ENCODE measurements around the gene CIPC. TPM values are rescaled to one million over a fixed set of nuclear protein-coding genes. Genes with fewer than 3 reads are reported as not detected.
A peak's percentile ranks its signal among the peaks of the same experiment; 100 is the strongest.

The CIPC gene
- total and polyA plus RNA-seq, 2 of the 13 experiments (the other 11 are each of a cell fraction or from before 2014, with no cell fraction given) = 7.6 to 13.9 TPM

- no peak overlapping the region for H3K4me3 ChIP-seq (replicated peaks in 1 of 3; ENCODE audit: insufficient read depth in 1 of 3, low read depth in 2 of 3, low read length in 3 of 3)
- TSS peak; percentile 44 for BruUV-seq (replicated peaks)
- H3K27me3 ChIP-seq (ENCODE audit: control insufficient read depth in 1 of 2, insufficient read depth in 2 of 2, low read length in 2 of 2) = no peaks in the 10 kb centered on the region
- no peak overlapping the region for H3K9ac ChIP-seq (ENCODE audit: insufficient read depth, low read depth, low read length)
- no peaks in the 10 kb centered on the region for H3K79me2 ChIP-seq (ENCODE audit: insufficient read depth, low read length)
- intact Hi-C loops (cut with micrococcal nuclease; ENCODE audit: unreplicated experiment) (no loop called here), in situ Hi-C loops (cut with HindIII; ENCODE audit: extremely low pct_ligation_motif_present, low pct_unique_long_range_greater_than_20kb) (no loop called here)
- no peaks in the 10 kb centered on the region for H4K20me1 ChIP-seq (ENCODE audit: insufficient read depth, low read length)
- ChIA-PET CTCF (ENCODE audit: low intra/inter-chr PET ratio, low total read pairs) (no interaction called here), POLR2A (no interaction called here)
- TF ChIP-seq HNF4G (IDR thresholded peaks at IDR 0.05; ENCODE audit: borderline replicate concordance, low read depth, low read length) = no peak
- TF ChIP-seq HNF4G (CRISPR knock-in tag; IDR thresholded peaks at IDR 0.05; ENCODE audit: borderline replicate concordance, low read depth) = no peak
- TF ChIP-seq CSRNP1 (CRISPR knock-in tag; IDR thresholded peaks at IDR 0.05) = no peak
- TF ChIP-seq JUND (CRISPR knock-in tag; IDR thresholded peaks at IDR 0.05) = no peak
- TF ChIP-seq ZBTB7A (CRISPR knock-in tag; IDR thresholded peaks at IDR 0.05) = no peak
- no peak for TF ChIP-seq ZNF432 (CRISPR knock-in tag; IDR thresholded peaks at IDR 0.05; ENCODE audit: borderline replicate concordance)
- no peak for TF ChIP-seq ZNF367 (CRISPR knock-in tag; IDR thresholded peaks at IDR 0.05; ENCODE audit: borderline replicate concordance)
- TF ChIP-seq, protein P1, sequence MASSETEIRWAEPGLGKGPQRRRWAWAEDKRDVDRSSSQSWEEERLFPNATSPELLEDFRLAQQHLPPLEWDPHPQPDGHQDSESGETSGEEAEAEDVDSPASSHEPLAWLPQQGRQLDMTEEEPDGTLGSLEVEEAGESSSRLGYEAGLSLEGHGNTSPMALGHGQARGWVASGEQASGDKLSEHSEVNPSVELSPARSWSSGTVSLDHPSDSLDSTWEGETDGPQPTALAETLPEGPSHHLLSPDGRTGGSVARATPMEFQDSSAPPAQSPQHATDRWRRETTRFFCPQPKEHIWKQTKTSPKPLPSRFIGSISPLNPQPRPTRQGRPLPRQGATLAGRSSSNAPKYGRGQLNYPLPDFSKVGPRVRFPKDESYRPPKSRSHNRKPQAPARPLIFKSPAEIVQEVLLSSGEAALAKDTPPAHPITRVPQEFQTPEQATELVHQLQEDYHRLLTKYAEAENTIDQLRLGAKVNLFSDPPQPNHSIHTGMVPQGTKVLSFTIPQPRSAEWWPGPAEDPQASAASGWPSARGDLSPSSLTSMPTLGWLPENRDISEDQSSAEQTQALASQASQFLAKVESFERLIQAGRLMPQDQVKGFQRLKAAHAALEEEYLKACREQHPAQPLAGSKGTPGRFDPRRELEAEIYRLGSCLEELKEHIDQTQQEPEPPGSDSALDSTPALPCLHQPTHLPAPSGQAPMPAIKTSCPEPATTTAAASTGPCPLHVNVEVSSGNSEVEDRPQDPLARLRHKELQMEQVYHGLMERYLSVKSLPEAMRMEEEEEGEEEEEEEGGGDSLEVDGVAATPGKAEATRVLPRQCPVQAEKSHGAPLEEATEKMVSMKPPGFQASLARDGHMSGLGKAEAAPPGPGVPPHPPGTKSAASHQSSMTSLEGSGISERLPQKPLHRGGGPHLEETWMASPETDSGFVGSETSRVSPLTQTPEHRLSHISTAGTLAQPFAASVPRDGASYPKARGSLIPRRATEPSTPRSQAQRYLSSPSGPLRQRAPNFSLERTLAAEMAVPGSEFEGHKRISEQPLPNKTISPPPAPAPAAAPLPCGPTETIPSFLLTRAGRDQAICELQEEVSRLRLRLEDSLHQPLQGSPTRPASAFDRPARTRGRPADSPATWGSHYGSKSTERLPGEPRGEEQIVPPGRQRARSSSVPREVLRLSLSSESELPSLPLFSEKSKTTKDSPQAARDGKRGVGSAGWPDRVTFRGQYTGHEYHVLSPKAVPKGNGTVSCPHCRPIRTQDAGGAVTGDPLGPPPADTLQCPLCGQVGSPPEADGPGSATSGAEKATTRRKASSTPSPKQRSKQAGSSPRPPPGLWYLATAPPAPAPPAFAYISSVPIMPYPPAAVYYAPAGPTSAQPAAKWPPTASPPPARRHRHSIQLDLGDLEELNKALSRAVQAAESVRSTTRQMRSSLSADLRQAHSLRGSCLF (CRISPR knock-in tag; IDR thresholded peaks at IDR 0.05; ENCODE audit: borderline replicate concordance) = no peak
- no peak for TF ChIP-seq CENPT (CRISPR knock-in tag; IDR thresholded peaks at IDR 0.05; ENCODE audit: low read depth)
- TF ChIP-seq KMT2B (CRISPR knock-in tag; IDR thresholded peaks at IDR 0.05) = no peak
- TF ChIP-seq TOPORS (CRISPR knock-in tag; IDR thresholded peaks at IDR 0.05) = no peak
- TF ChIP-seq ZNF253 (CRISPR knock-in tag; IDR thresholded peaks at IDR 0.05; ENCODE audit: borderline replicate concordance) = no peak
- TF ChIP-seq RFX3 (CRISPR knock-in tag; IDR thresholded peaks at IDR 0.05) = no peak
- TF ChIP-seq JARID2 (CRISPR knock-in tag; IDR thresholded peaks at IDR 0.05; ENCODE audit: insufficient replicate concordance) = no peak
- no peaks in the 10 kb centered on the region for H3K9me3 ChIP-seq (ENCODE audit: low read length)
- no peak for FAIRE-seq
- H3K36me3 ChIP-seq (replicated peaks in 1 of 2; ENCODE audit: control insufficient read depth in 1 of 2, insufficient read depth in 2 of 2, low read length in 2 of 2) = peaks cover 5 to 27% of the 10 kb centered on the region in 2 experiments; a peak in 3 of 5 replicates
- no peak for DNase-seq (ENCODE audit: low spot score)
- 98% methylated on average over 2 of the region's 2 CpGs for WGBS (ENCODE audit: low lambda C conversion rate)
- no peak overlapping the region for H3K4me2 ChIP-seq (ENCODE audit: low read depth, low read length)
- H3K4me1 ChIP-seq (ENCODE audit: insufficient read depth, low read length) = peaks cover 10% of the 10 kb centered on the region
- no peak overlapping the region for H3K27ac ChIP-seq (ENCODE audit: extremely low read length, insufficient read depth, low read length)
- ATAC-seq = no peak
- H2AFZ ChIP-seq (ENCODE audit: low read length) = no peak overlapping the region
These were observed 18.2 kb downstream of the CIPC start for GRCh38 chr14:77116172-77116817.
